ENCODE data around the gene ZNF501.

Gene ZNF501

GRCh38 chr3:44729384-44729910 is at the start of gene ZNF501:
ZNF501 (plus strand) TSS chr3:44729635; CDS start chr3:44734422, 4,787 bp downstream.
- no peaks in the 10 kb centered on the region for H3K4me1 ChIP-seq (ENCODE audit: insufficient read depth, low read length, severe bottlenecking)
- no peaks in the 10 kb centered on the region for H3F3A ChIP-seq (ENCODE audit: insufficient read depth, low read length)
- H3K9me3 ChIP-seq (ENCODE audit: low read length), result peaks cover 26% of the 10 kb centered on the region
- H3K27me3 ChIP-seq (ENCODE audit: insufficient read depth, low read length), result no peaks in the 10 kb centered on the region
- no peaks in the 10 kb centered on the region for H3K36me3 ChIP-seq (ENCODE audit: insufficient read depth, low read length)
- no peaks in the 10 kb centered on the region for H4K20me1 ChIP-seq (ENCODE audit: insufficient read depth, low read length)
- no peak for TF ChIP-seq EZH2 (IDR thresholded peaks at IDR 0.05; ENCODE audit: borderline replicate concordance, low read length)
- no peak for TF ChIP-seq CTCF (IDR thresholded peaks at IDR 0.05; ENCODE audit: low read length)
- H3K9ac ChIP-seq (ENCODE audit: low read length), result no peak within 1 kb of the TSS
- peak within 1 kb of the TSS; percentile 7 for H3K4me3 ChIP-seq (ENCODE audit: low read depth, low read length, poor library complexity, severe bottlenecking)
- H3K9me2 ChIP-seq (ENCODE audit: low read depth, low read length), result no peaks in the 10 kb centered on the region
- H3K27ac ChIP-seq (ENCODE audit: low read depth, low read length, poor library complexity, severe bottlenecking), result no peak within 1 kb of the TSS
- no peaks in the 10 kb centered on the region for H3K79me2 ChIP-seq (ENCODE audit: insufficient read depth, low read length)
- H2AFZ ChIP-seq (ENCODE audit: low read length), result no peak within 1 kb of the TSS
- peak within 1 kb of the TSS; percentile 16; the same call in 1 of the 2 replicates for H3K4me2 ChIP-seq (ENCODE audit: low read length)

GRCh38 chr3:44680921-44681455 is 48.4 kb upstream of the ZNF501 start:
- peaks cover 3% of the 10 kb centered on the region; the same call in 1 of the 2 replicates for H3K36me3 ChIP-seq (ENCODE audit: insufficient read depth, low read length)

GRCh38 chr3:44682182-44682896 is 47.1 kb upstream of the ZNF501 start:
- Histone ChIP-seq H3K27ac (ENCODE audit: low read depth, low read length, poor library complexity, severe bottlenecking) (no peak overlapping the region), H3F3A (ENCODE audit: insufficient read depth, low read length) (no peaks in the 10 kb centered on the region), H3K9ac (ENCODE audit: low read length) (no peak overlapping the region), H3K9me2 (ENCODE audit: low read depth, low read length) (no peaks in the 10 kb centered on the region), H2AFZ (ENCODE audit: low read length) (no peak overlapping the region), H3K9me3 (ENCODE audit: low read length) (0 out of 2 replicates have a peak, but pooled peaks cover 6% of the 10 kb centered on the region), H3K4me3 (ENCODE audit: low read depth, low read length, poor library complexity, severe bottlenecking) (no peak overlapping the region), H3K4me1 (ENCODE audit: insufficient read depth, low read length, severe bottlenecking) (no peaks in the 10 kb centered on the region), H3K27me3 (ENCODE audit: insufficient read depth, low read length) (no peaks in the 10 kb centered on the region), H3K4me2 (ENCODE audit: low read length) (no peak overlapping the region), H4K20me1 (ENCODE audit: insufficient read depth, low read length) (no peaks in the 10 kb centered on the region), H3K79me2 (ENCODE audit: insufficient read depth, low read length) (no peaks in the 10 kb centered on the region), H3K36me3 (ENCODE audit: insufficient read depth, low read length) (peaks cover 3% of the 10 kb centered on the region; the same call in 1 of the 2 replicates)
- no peak for TF ChIP-seq EZH2 (IDR thresholded peaks at IDR 0.05; ENCODE audit: borderline replicate concordance, low read length)
- TF ChIP-seq CTCF (IDR thresholded peaks at IDR 0.05; ENCODE audit: low read length), result no peak

More at GRCh38 chr3:44680921-44681455, 48.4 kb upstream of the ZNF501 start:
- no peaks in the 10 kb centered on the region for H3F3A ChIP-seq (ENCODE audit: insufficient read depth, low read length)
- H3K27me3 ChIP-seq (ENCODE audit: insufficient read depth, low read length), result no peaks in the 10 kb centered on the region
- H3K9me2 ChIP-seq (ENCODE audit: low read depth, low read length), result no peaks in the 10 kb centered on the region
- no peak for TF ChIP-seq EZH2 (IDR thresholded peaks at IDR 0.05; ENCODE audit: borderline replicate concordance, low read length)
- TF ChIP-seq CTCF (IDR thresholded peaks at IDR 0.05; ENCODE audit: low read length), result no peak
- H3K4me1 ChIP-seq (ENCODE audit: insufficient read depth, low read length, severe bottlenecking), result no peaks in the 10 kb centered on the region
- no peak overlapping the region for H3K4me2 ChIP-seq (ENCODE audit: low read length)
- no peak overlapping the region for H3K4me3 ChIP-seq (ENCODE audit: low read depth, low read length, poor library complexity, severe bottlenecking)
- H3K9ac ChIP-seq (ENCODE audit: low read length), result no peak overlapping the region
- no peak overlapping the region for H3K27ac ChIP-seq (ENCODE audit: low read depth, low read length, poor library complexity, severe bottlenecking)
- H2AFZ ChIP-seq (ENCODE audit: low read length), result no peak overlapping the region
- H3K9me3 ChIP-seq (ENCODE audit: low read length), result 0 out of 2 replicates have a peak, but pooled peaks cover 2% of the 10 kb centered on the region
- H3K79me2 ChIP-seq (ENCODE audit: insufficient read depth, low read length), result no peaks in the 10 kb centered on the region
- no peaks in the 10 kb centered on the region for H4K20me1 ChIP-seq (ENCODE audit: insufficient read depth, low read length)
